HCT116 (cell line): ENCODE results near the gene PIGO. TPM values are rescaled to one million over a fixed set of nuclear protein-coding genes. Genes with fewer than 3 reads are reported as not detected.

Experiments
- ATAC-seq: fragments of 200-7000 bp; cut with Tn5 transposase; 2 replicates; pipeline ENCODE4 v1.9.1; 2020; ENCODE audit warnings: mild to moderate bottlenecking, moderate library complexity
- BruUV-seq: library from RNA; stranded (reverse); fragments of 400-500 nt; replicated peaks from 2 replicates; lab custom pipeline; 2021; lab: Mats Ljungman, UMichigan
- CTCF ChIA-PET: fragments of 300-600 bp; sonication (Branson Sonifier 250); formaldehyde crosslinking; loops from one replicate; lab custom pipeline; 2021; ENCODE audit warnings: antibody characterized with exemption; lab: Charles Lee
- POLR2A ChIA-PET: fragments of 300-600, 350-600 bp; sonication (Branson Sonifier 250); formaldehyde crosslinking; loops from one replicate; lab custom pipeline; 2021; ENCODE audit warnings: antibody characterized with exemption; lab: Charles Lee
- RAD21 ChIA-PET, 2 experiments: fragments of 300-600 bp; sonication (Branson Sonifier 250); formaldehyde crosslinking; loops; one replicate each; lab custom pipeline; 2023; ENCODE audit warnings: low total read pairs in 2 of 2; ENCODE audit not compliant: uncharacterized antibody in 2 of 2, unreplicated experiment in 2 of 2, low non-redundant PET in 1 of 2; lab: Charles Lee
- DNase-seq: peaks from one replicate; pipeline ENCODE4 v3.0.0-alpha.2; 2010; ENCODE audit warnings: low read depth, low spot score
- H2AFZ ChIP-seq: fragments of 200-600 bp; shearing (Covaris generic), sonication (generic); 2 replicates; pipeline ENCODE4 v1.6.1; 2017; ENCODE audit warnings: low read depth, mixed run types, mixed read lengths, antibody characterized with exemption, low read length; ENCODE audit not compliant: poor library complexity, severe bottlenecking
- H3K27ac ChIP-seq: 2 replicates; pipeline ENCODE4 v1.5.1; 2012; ENCODE audit warnings: low read depth, low read length
- H3K27me3 ChIP-seq: fragments of 200-600 bp; sonication (generic); 2 replicates; pipeline ENCODE4 v1.6.1; 2016; ENCODE audit warnings: mixed run types, low read length, mixed read lengths; ENCODE audit not compliant: insufficient read depth
- H3K36me3 ChIP-seq, 2 experiments: fragments of 200-500 bp in 1 of 2; fragments of 200-600 bp in 1 of 2; sonication (Bioruptor generic) in 1 of 2; sonication (generic) in 1 of 2; 2 replicates each; pipeline versions ENCODE4 v1.5.1 to v1.6.1; 2014 to 2016; ENCODE audit warnings: low read length in 2 of 2, inconsistent platforms in 1 of 2, mixed read lengths in 1 of 2, mixed run types in 1 of 2; ENCODE audit not compliant: insufficient read depth in 2 of 2, control insufficient read depth in 1 of 2
- H3K4me1 ChIP-seq, 2 experiments: fragments of 200-600 bp in 1 of 2; sonication (generic) in 1 of 2; 2 replicates each; pipeline versions ENCODE4 v1.5.1 to v1.6.1; 2012 to 2017; ENCODE audit warnings: low read length in 2 of 2, inconsistent platforms in 1 of 2, mild to moderate bottlenecking in 1 of 2, mixed read lengths in 1 of 2, mixed run types in 1 of 2, moderate library complexity in 1 of 2; ENCODE audit not compliant: insufficient read depth in 2 of 2, control insufficient read depth in 1 of 2
- H3K4me2 ChIP-seq: fragments of 200-600 bp; sonication (generic); 2 replicates; pipeline ENCODE4 v1.6.1; 2017; ENCODE audit warnings: mixed run types, low read length, mixed read lengths
- H3K4me3 ChIP-seq, 2 experiments: fragments of 200-600 bp in 1 of 2; sonication (generic) in 1 of 2; replicated peaks in 1 of 2; 2 replicates each; pipeline ENCODE4 v1.5.1; 2011 to 2016; ENCODE audit warnings: low read length in 2 of 2, control low read depth in 1 of 2, low read depth in 1 of 2, mild to moderate bottlenecking in 1 of 2, mixed read lengths in 1 of 2, mixed run types in 1 of 2
- H3K79me2 ChIP-seq: fragments of 200-600 bp; sonication (generic); 2 replicates; pipeline ENCODE4 v1.6.1; 2017; ENCODE audit warnings: mild to moderate bottlenecking, mixed run types, low read length, moderate library complexity, mixed read lengths; ENCODE audit not compliant: insufficient read depth
- H3K9ac ChIP-seq: fragments of 200-600 bp; sonication (generic); 2 replicates; pipeline ENCODE4 v1.6.1; 2016; ENCODE audit warnings: low read length, mixed read lengths
- H3K9me2 ChIP-seq: fragments of 200-600 bp; sonication (generic), shearing (Covaris generic); 2 replicates; pipeline ENCODE4 v1.6.1; 2017; ENCODE audit warnings: mixed run types, mild to moderate bottlenecking, moderate library complexity; ENCODE audit not compliant: insufficient read depth
- H3K9me3 ChIP-seq, 2 experiments: fragments of 200-500 bp in 1 of 2; fragments of 200-600 bp in 1 of 2; sonication (Bioruptor generic) in 1 of 2; sonication (generic) in 1 of 2; 2 replicates each; pipeline ENCODE4 v1.6.1; 2014 to 2017; ENCODE audit warnings: low read length in 2 of 2, mixed read lengths in 2 of 2, inconsistent platforms in 1 of 2, low read depth in 1 of 2, mild to moderate bottlenecking in 1 of 2, mixed run types in 1 of 2, moderate library complexity in 1 of 2; ENCODE audit not compliant: control insufficient read depth in 1 of 2, insufficient read depth in 1 of 2
- H4K20me1 ChIP-seq: fragments of 200-600 bp; sonication (generic), shearing (Covaris generic); 2 replicates; pipeline ENCODE4 v1.6.1; 2017; ENCODE audit warnings: mixed run types, mild to moderate bottlenecking, moderate library complexity; ENCODE audit not compliant: insufficient read depth
- CBX3 ChIP-seq: IDR thresholded peaks from 2 replicates; pipeline ENCODE4 v1.6.1; 2012; ENCODE audit warnings: low read depth
- CEBPB ChIP-seq: IDR thresholded peaks from 2 replicates; pipeline ENCODE4 v1.6.1; 2012; ENCODE audit warnings: low read depth
- EGR1 ChIP-seq: IDR thresholded peaks from 2 replicates; pipeline ENCODE4 v1.6.1; 2012; ENCODE audit warnings: low read depth
- EZH2phosphoT487 ChIP-seq: fragments of 200-600 bp; IDR thresholded peaks from 2 replicates; pipeline ENCODE4 v1.6.1; 2018; ENCODE audit warnings: antibody characterized with exemption, borderline replicate concordance
- FOSL1 ChIP-seq: IDR thresholded peaks from 2 replicates; pipeline ENCODE4 v1.6.1; 2012; ENCODE audit warnings: low read depth
- JUND ChIP-seq: IDR thresholded peaks from 2 replicates; pipeline ENCODE4 v1.6.1; 2012
- POLR2A ChIP-seq: IDR thresholded peaks from 2 replicates; pipeline ENCODE4 v1.7.0; 2011; ENCODE audit warnings: borderline replicate concordance; ENCODE audit not compliant: insufficient read depth, insufficient read length; ENCODE audit errors: extremely low read depth
- POLR2AphosphoS5 ChIP-seq: IDR thresholded peaks from 2 replicates; pipeline ENCODE4 v1.6.1; 2011; ENCODE audit warnings: mild to moderate bottlenecking, low read depth, low read length, moderate library complexity
- RAD21 ChIP-seq: IDR thresholded peaks from 2 replicates; pipeline ENCODE4 v1.6.1; 2012; ENCODE audit warnings: low read depth, mild to moderate bottlenecking
- SIN3A ChIP-seq: IDR thresholded peaks from 2 replicates; pipeline ENCODE4 v1.6.1; 2012; ENCODE audit warnings: low read depth
- SP1 ChIP-seq: IDR thresholded peaks from 2 replicates; pipeline ENCODE4 v1.6.1; 2012; ENCODE audit warnings: low read depth
- SRF ChIP-seq: IDR thresholded peaks from 2 replicates; pipeline ENCODE4 v1.6.1; 2012; ENCODE audit warnings: low read depth
- TCF7L2 ChIP-seq: IDR thresholded peaks from 2 replicates; pipeline ENCODE4 v1.7.0; 2011; ENCODE audit warnings: borderline replicate concordance, inconsistent platforms; ENCODE audit not compliant: insufficient read depth, insufficient read length; ENCODE audit errors: extremely low read depth
- YY1 ChIP-seq: IDR thresholded peaks from 2 replicates; pipeline ENCODE4 v1.6.1; 2011; ENCODE audit warnings: low read length, low read depth, moderate library complexity, mild to moderate bottlenecking; ENCODE audit not compliant: insufficient replicate concordance; ENCODE audit errors: extremely low read depth
- ZBTB33 ChIP-seq: IDR thresholded peaks from 2 replicates; pipeline ENCODE4 v1.6.1; 2011; ENCODE audit warnings: mild to moderate bottlenecking, low read length, moderate library complexity; ENCODE audit not compliant: insufficient replicate concordance; ENCODE audit errors: extremely low read depth
- ZFX ChIP-seq: fragments of 450-650 bp; IDR thresholded peaks from 2 replicates; pipeline ENCODE4 v1.6.1; 2017
- ZNF274 ChIP-seq: fragments of 200-500 bp; sonication (Bioruptor generic); IDR thresholded peaks from 2 replicates; pipeline ENCODE4 v1.6.1; 2014; ENCODE audit warnings: mild to moderate bottlenecking, low read depth, low read length, inconsistent platforms
- intact Hi-C: fragments of 100-400 bp; cut with micrococcal nuclease; formaldehyde crosslinking; loops from 2 replicates; pipeline ENCODE4 v1.10.0; 2022
- total RNA-seq: library from RNA; stranded (reverse); gene quantifications from one replicate; pipeline ENCODE4 v1.2.1, GENCODE V29; 2021; ENCODE audit not compliant: unreplicated experiment
- TF ChIP-seq, protein P1 (sequence below), 3 experiments: fragments of 200-600 bp in 1 of 3; sonication (generic) in 1 of 3; IDR thresholded peaks in 2 of 3; conservative IDR thresholded peaks in 1 of 3; 2 replicates each; pipeline ENCODE4 v1.5.1; 2012 to 2017; ENCODE audit warnings: low read depth in 2 of 3, low read length in 2 of 3, antibody characterized with exemption in 1 of 3, borderline replicate concordance in 1 of 3, control low read depth in 1 of 3, mild to moderate bottlenecking in 1 of 3, mixed read lengths in 1 of 3, mixed run types in 1 of 3, moderate library complexity in 1 of 3; ENCODE audit not compliant: insufficient read depth in 1 of 3
- TF ChIP-seq, protein P2 (sequence below): IDR thresholded peaks from 2 replicates; pipeline ENCODE4 v1.6.1; 2012
- TF ChIP-seq, protein P3 (sequence below): IDR thresholded peaks from 2 replicates; pipeline ENCODE4 v1.6.1; 2012

Gene PIGO
- total RNA-seq, 1 experiment from 2014 or later = 24.0 TPM

- H3K4me1 ChIP-seq = no peaks in the 10 kb centered on the region
- no peaks in the 10 kb centered on the region; the same call in 1 of the 2 replicates for H4K20me1 ChIP-seq
- H3K27me3 ChIP-seq = no peaks in the 10 kb centered on the region
- no peak overlapping the region for H3K9ac ChIP-seq
- RAD21 ChIA-PET = no interaction called here
- H3K36me3 ChIP-seq = peaks cover 41 to 45% of the 10 kb centered on the region in 2 experiments
- POLR2A ChIA-PET = no interaction called here
- DNase-seq (no peak), ATAC-seq (no peak)
- TF ChIP-seq EZH2phosphoT487 = no peak
- no peak for TF ChIP-seq RAD21
- TF ChIP-seq POLR2A = no peak
- TF ChIP-seq ZNF274 = no peak
- no peak for TF ChIP-seq FOSL1
- no peak for TF ChIP-seq TCF7L2
- TF ChIP-seq CBX3 = no peak
- TF ChIP-seq ZBTB33 = no peak
- no peak for TF ChIP-seq SP1
- TF ChIP-seq YY1 = no peak
- TF ChIP-seq SIN3A = no peak
- no peak for TF ChIP-seq POLR2AphosphoS5
- no peak for TF ChIP-seq ZFX
- TF ChIP-seq JUND = no peak
- TF ChIP-seq, protein P1, sequence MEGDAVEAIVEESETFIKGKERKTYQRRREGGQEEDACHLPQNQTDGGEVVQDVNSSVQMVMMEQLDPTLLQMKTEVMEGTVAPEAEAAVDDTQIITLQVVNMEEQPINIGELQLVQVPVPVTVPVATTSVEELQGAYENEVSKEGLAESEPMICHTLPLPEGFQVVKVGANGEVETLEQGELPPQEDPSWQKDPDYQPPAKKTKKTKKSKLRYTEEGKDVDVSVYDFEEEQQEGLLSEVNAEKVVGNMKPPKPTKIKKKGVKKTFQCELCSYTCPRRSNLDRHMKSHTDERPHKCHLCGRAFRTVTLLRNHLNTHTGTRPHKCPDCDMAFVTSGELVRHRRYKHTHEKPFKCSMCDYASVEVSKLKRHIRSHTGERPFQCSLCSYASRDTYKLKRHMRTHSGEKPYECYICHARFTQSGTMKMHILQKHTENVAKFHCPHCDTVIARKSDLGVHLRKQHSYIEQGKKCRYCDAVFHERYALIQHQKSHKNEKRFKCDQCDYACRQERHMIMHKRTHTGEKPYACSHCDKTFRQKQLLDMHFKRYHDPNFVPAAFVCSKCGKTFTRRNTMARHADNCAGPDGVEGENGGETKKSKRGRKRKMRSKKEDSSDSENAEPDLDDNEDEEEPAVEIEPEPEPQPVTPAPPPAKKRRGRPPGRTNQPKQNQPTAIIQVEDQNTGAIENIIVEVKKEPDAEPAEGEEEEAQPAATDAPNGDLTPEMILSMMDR (IDR thresholded peaks at IDR 0.05 in 2 of 3, conservative IDR thresholded peaks at IDR 0.05 in 1 of 3; ENCODE audit: borderline replicate concordance in 1 of 3, insufficient read depth in 1 of 3, low read depth in 2 of 3, low read length in 2 of 3) = no peak
- TF ChIP-seq, protein P2, sequence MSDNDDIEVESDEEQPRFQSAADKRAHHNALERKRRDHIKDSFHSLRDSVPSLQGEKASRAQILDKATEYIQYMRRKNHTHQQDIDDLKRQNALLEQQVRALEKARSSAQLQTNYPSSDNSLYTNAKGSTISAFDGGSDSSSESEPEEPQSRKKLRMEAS = no peak
- TF ChIP-seq CEBPB = no peak
- no peak for TF ChIP-seq SRF
- TF ChIP-seq, protein P3, sequence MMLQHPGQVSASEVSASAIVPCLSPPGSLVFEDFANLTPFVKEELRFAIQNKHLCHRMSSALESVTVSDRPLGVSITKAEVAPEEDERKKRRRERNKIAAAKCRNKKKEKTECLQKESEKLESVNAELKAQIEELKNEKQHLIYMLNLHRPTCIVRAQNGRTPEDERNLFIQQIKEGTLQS = no peak
- no peak for TF ChIP-seq EGR1
- CTCF ChIA-PET = no interaction called here
- H3K9me3 ChIP-seq = no peaks in the 10 kb centered on the region
- H2AFZ ChIP-seq = no peak overlapping the region
- intact Hi-C loops = loop anchor here (5.0 kb wide), 1 partner anchor 293 kb away; no protein-coding TSS in a partner anchor
- H3K4me3 ChIP-seq = no peak overlapping the region
- H3K4me2 ChIP-seq = no peak overlapping the region
- H3K9me2 ChIP-seq = no peaks in the 10 kb centered on the region
- TSS peak; percentile 7 for BruUV-seq
- H3K79me2 ChIP-seq = peaks cover 11% of the 10 kb centered on the region; the same call in 1 of the 2 replicates
- H3K27ac ChIP-seq = no peak overlapping the region
These were observed 41.3 kb downstream of the PIGO start for GRCh38 chr9:35054871-35055644.
